Ishikawa (cell line): ENCODE results near the gene MYH6.

ENCODE experiments used
- CREB1 ChIP-seq: IDR thresholded peaks from 2 replicates; pipeline ENCODE4 v1.6.1; 2012; ENCODE audit warnings: low read depth
- EGR1 ChIP-seq: IDR thresholded peaks from 2 replicates; pipeline ENCODE4 v1.6.1; 2012
- EP300 ChIP-seq: IDR thresholded peaks from 2 replicates; pipeline ENCODE4 v1.6.1; 2012; ENCODE audit warnings: borderline replicate concordance
- RAD21 ChIP-seq: IDR thresholded peaks from 2 replicates; pipeline ENCODE4 v1.6.1; 2012; ENCODE audit warnings: low read depth
- REST ChIP-seq: IDR thresholded peaks from 2 replicates; pipeline ENCODE4 v1.6.1; 2012; ENCODE audit warnings: low read depth, mild to moderate bottlenecking
- TAF1 ChIP-seq: IDR thresholded peaks from 2 replicates; pipeline ENCODE4 v1.6.1; 2012; ENCODE audit warnings: low read depth, mild to moderate bottlenecking
- TCF12 ChIP-seq: IDR thresholded peaks from 2 replicates; pipeline ENCODE4 v1.6.1; 2012; ENCODE audit warnings: low read depth
- YY1 ChIP-seq: IDR thresholded peaks from 2 replicates; pipeline ENCODE4 v1.6.1; 2012; ENCODE audit warnings: low read depth
- ZBTB7A ChIP-seq: IDR thresholded peaks from 2 replicates; pipeline ENCODE4 v1.6.1; 2012; ENCODE audit warnings: low read depth

GRCh38 chr14:23398348-23398747, 9.7 kb downstream of the MYH6 start:
- TF ChIP-seq RAD21 (no peak), TAF1 (no peak), EP300 (no peak), EGR1 (no peak), CREB1 (no peak), REST (no peak), YY1 (no peak), TCF12 (no peak), ZBTB7A (no peak)
